ENCODE measurements around the gene EME2.

- no peak for TF ChIP-seq CTCF (IDR thresholded peaks at IDR 0.05)
- TF ChIP-seq POLR2A (IDR thresholded peaks at IDR 0.05), result no peak
Observed at GRCh38 chr16:1745181-1745899, 27.3 kb upstream of the EME2 start.

Data from testis (tissue), 2 donors.